H1 (cell line): ENCODE results near the gene LIPC. TPM values are rescaled to one million over a fixed set of nuclear protein-coding genes. Genes with fewer than 3 reads are reported as not detected.

ENCODE experiments used
- BCL11A ChIP-seq, 2 experiments: IDR thresholded peaks; one replicate each; pipeline ENCODE4 v1.6.1; 2011; ENCODE audit warnings: low read depth in 2 of 2, low read length in 2 of 2, mild to moderate bottlenecking in 2 of 2
- E2F6 ChIP-seq: IDR thresholded peaks from 2 replicates; pipeline ENCODE4 v1.6.1; 2012; ENCODE audit warnings: inconsistent platforms
- KDM1A ChIP-seq: fragments of 200-600, 300-600 bp; sonication (generic); IDR thresholded peaks from 2 replicates; pipeline ENCODE4 v1.7.1; 2016; ENCODE audit warnings: mild to moderate bottlenecking, low read length, borderline replicate concordance
- RAD21 ChIP-seq, 2 experiments: IDR thresholded peaks in 1 of 2; conservative IDR thresholded peaks in 1 of 2; 2 replicates each; pipeline ENCODE4 v1.6.1; 2011; ENCODE audit warnings: low read depth in 2 of 2, low read length in 2 of 2, improper control_type of control experiment in 1 of 2, inconsistent platforms in 1 of 2, mild to moderate bottlenecking in 1 of 2, moderate library complexity in 1 of 2
- SIX5 ChIP-seq: IDR thresholded peaks from 2 replicates; pipeline ENCODE4 v1.6.1; 2011; ENCODE audit warnings: mild to moderate bottlenecking, low read depth, low read length
- TCF12 ChIP-seq: IDR thresholded peaks from 2 replicates; pipeline ENCODE4 v1.6.1; 2011; ENCODE audit warnings: low read depth, mild to moderate bottlenecking, low read length
- polyA plus RNA-seq, 7 experiments: library from polyadenylated mRNA; depleted of rRNA in 3 of 7; stranded (reverse) in 5 of 7; unstranded in 2 of 7; fragments of >200 nt in 5 of 7; fragments of 200-250 nt in 2 of 7; gene quantifications; 1 replicate in 5 of 7; 2 replicates in 1 of 7; 4 replicates in 1 of 7; pipeline versions ENCODE4 v1.2.1 to v1.2.3, GENCODE V29; 2011 to 2013; ENCODE audit warnings: missing spikeins in 2 of 7, mixed read lengths in 2 of 7
- total RNA-seq: library from RNA; stranded (reverse); fragmentation: NEBNext Ultra II Directional; extraction: Animal tissue kit (Norgen Biotek cat#: 25700); gene quantifications from 2 replicates; pipeline ENCODE4 v1.2.1, GENCODE V29; 2021

LIPC gene
- total and polyA plus RNA-seq, 2 of the 8 experiments (the other 6 are each of a cell fraction or from before 2014, with no cell fraction given): not detected

GRCh38 chr15:58590236-58590635, 158.4 kb downstream of the LIPC start (continued):
- no peak for TF ChIP-seq KDM1A
- TF ChIP-seq TCF12: no peak
- TF ChIP-seq BCL11A (IDR thresholded peaks at IDR 0.05; ENCODE audit: low read depth in 2 of 2, low read length in 2 of 2): no peak
- no peak for TF ChIP-seq RAD21 (IDR thresholded peaks at IDR 0.05 in 1 of 2, conservative IDR thresholded peaks at IDR 0.05 in 1 of 2; ENCODE audit: low read depth in 2 of 2, low read length in 2 of 2)
- no peak for TF ChIP-seq SIX5
- no peak for TF ChIP-seq E2F6
